ENCODE results near the gene NFKBIZ. TPM values are rescaled to one million over a fixed set of nuclear protein-coding genes. Genes with fewer than 3 reads are reported as not detected.

NFKBIZ gene
- total and polyA plus RNA-seq, 2 donors: 7.7 to 13.7 TPM

DNA sequence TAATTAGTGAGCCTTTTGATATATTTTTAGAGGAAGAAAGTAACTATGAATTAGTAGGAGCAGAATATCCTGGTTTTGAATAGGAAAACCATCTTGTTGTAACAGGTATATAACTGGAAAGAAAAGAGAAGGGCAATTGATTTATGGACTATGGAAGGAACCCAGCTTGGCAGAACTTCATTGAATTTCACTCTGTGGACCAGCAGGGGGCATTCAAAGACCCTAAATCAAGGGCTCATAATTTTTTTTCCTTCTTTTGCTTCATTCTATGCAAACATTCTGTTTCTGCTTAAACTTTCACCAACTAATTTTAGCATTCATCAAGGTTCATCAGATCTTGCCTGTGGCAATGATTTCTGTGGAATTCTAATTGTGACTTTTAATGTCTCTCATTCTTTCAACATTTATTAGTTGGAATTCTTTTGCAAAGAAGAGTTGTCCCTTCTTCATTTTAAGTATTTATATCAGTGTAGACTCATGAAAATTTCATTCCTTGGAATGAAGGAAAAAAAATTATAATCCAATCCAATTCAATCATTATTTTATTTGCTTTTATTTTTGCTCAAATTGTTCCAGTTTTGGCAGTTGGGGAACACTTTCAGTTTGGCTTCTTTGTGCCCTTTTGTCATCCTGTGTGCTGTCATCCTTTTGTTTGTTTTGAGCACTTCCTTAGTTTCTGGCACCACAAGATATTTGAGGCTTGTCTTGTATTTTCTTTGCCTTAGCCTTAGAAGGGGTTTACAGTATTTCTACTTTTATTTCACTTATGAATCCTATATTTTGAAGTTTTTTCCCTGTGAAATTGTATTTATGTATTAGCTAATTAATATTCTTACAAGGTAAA lies 39.9 kb upstream of the NFKBIZ start:
- no peaks in the 10 kb centered on the region for H3K27me3 ChIP-seq (ENCODE audit: control insufficient read depth in 2 of 2, insufficient read depth in 1 of 2, low read length in 1 of 2)
- H3K36me3 ChIP-seq (ENCODE audit: control insufficient read depth in 2 of 2, insufficient read depth in 2 of 2, low read length in 1 of 2): peaks cover 0 to 2% of the 10 kb centered on the region in 2 donors
- H3K9me3 ChIP-seq (ENCODE audit: control insufficient read depth in 2 of 2, insufficient read depth in 1 of 2, low read length in 1 of 2): no peaks in the 10 kb centered on the region
- peak overlapping the region in 1 of 2 donors; percentile 6 for H3K27ac ChIP-seq (ENCODE audit: low read depth in 1 of 2, low read length in 1 of 2)
- H3K4me3 ChIP-seq (ENCODE audit: low read length in 2 of 2): no peak overlapping the region
- peak in 3 of 9 donors; percentile 16 to 64 (median 49) for DNase-seq (ENCODE audit: low read depth in 6 of 9, low spot score in 9 of 9)
- H3K4me1 ChIP-seq (ENCODE audit: control insufficient read depth in 2 of 2, insufficient read depth in 2 of 2, low read length in 2 of 2): peaks cover 0 to 4% of the 10 kb centered on the region in 2 donors

DNA sequence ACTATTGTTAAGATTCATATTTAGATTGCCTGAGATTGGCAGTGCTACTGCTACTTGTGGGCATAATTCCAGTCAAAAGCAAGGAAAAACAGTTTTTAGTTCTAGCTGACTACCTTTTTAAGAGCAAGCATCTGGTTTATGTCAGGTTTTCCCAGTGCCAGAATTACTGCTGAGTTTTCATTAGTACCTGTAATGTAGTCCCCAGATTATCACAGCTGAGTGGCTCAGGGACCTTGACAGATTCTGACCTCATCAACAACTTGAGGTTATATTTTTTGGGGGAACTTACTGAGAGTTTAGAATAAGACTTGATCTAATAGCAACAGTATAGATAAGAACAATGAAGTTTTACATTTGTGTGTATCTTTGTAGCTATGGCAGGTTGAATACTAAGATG lies 39.3 kb upstream of the NFKBIZ start:
- no peak for DNase-seq (ENCODE audit: low read depth in 6 of 9, low spot score in 9 of 9)

DNA sequence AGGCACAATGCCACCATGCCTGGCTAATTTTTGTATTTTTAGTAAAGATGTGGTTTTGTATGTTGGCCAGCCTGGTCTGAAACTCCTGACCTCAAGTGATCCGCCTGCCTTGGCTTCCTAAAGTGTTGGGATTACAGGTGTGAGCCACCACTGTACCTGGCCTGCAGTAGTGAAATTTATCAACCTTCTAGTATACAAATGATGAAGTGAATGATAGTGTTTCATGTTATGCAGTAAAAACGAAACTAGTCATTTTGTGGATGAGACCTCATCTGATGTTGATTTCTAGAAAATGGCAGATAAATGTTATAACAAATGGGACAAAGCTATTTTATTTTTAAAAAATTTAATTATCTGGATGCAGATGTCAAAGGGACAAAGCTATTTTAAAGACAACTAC lies 37.4 kb upstream of the NFKBIZ start:
- H3K4me3 ChIP-seq (ENCODE audit: low read length in 2 of 2): no peak overlapping the region
- H3K27me3 ChIP-seq (ENCODE audit: control insufficient read depth in 2 of 2, insufficient read depth in 1 of 2, low read length in 1 of 2): no peaks in the 10 kb centered on the region
- WGBS: 97% methylated on average over 2 of the region's 2 CpGs
- peaks cover 0 to 4% of the 10 kb centered on the region in 2 donors for H3K4me1 ChIP-seq (ENCODE audit: control insufficient read depth in 2 of 2, insufficient read depth in 2 of 2, low read length in 2 of 2)
- H3K9me3 ChIP-seq (ENCODE audit: control insufficient read depth in 2 of 2, insufficient read depth in 1 of 2, low read length in 1 of 2): no peaks in the 10 kb centered on the region
- H3K36me3 ChIP-seq (ENCODE audit: control insufficient read depth in 2 of 2, insufficient read depth in 2 of 2, low read length in 1 of 2): peaks cover 1 to 7% of the 10 kb centered on the region in 2 donors
- no peak overlapping the region for H3K27ac ChIP-seq (ENCODE audit: low read depth in 1 of 2, low read length in 1 of 2)
- DNase-seq (ENCODE audit: low read depth in 6 of 9, low spot score in 9 of 9): no peak

More for the DNA sequence above, 39.3 kb upstream of the NFKBIZ start:
- peaks cover 0 to 4% of the 10 kb centered on the region in 2 donors for H3K4me1 ChIP-seq (ENCODE audit: control insufficient read depth in 2 of 2, insufficient read depth in 2 of 2, low read length in 2 of 2)
- H3K27ac ChIP-seq (ENCODE audit: low read depth in 1 of 2, low read length in 1 of 2): peak overlapping the region in 1 of 2 donors; percentile 48
- no peak overlapping the region for H3K4me3 ChIP-seq (ENCODE audit: low read length in 2 of 2)
- H3K9me3 ChIP-seq (ENCODE audit: control insufficient read depth in 2 of 2, insufficient read depth in 1 of 2, low read length in 1 of 2): no peaks in the 10 kb centered on the region
- H3K36me3 ChIP-seq (ENCODE audit: control insufficient read depth in 2 of 2, insufficient read depth in 2 of 2, low read length in 1 of 2): peaks cover 0 to 2% of the 10 kb centered on the region in 2 donors
- H3K27me3 ChIP-seq (ENCODE audit: control insufficient read depth in 2 of 2, insufficient read depth in 1 of 2, low read length in 1 of 2): no peaks in the 10 kb centered on the region

DNA sequence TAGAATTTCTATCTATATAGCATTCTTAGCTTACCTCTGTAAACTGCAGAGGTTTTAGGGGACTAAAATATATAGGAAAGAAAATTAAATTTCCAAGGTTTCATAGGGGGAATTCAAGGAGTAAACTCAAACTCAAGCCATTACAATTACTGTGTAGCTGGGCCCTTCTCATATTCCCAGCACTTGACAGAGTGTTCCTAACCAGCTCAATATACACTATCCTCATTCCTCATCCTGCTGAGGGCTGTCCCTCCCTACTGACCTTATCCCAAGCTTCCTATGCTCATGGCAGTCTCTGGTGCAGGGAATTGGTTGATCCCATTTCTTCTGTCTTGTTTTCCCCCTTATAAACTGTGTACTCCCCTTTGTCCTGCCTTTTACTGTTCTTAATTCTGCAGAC lies 36.4 kb upstream of the NFKBIZ start:
- H3K4me3 ChIP-seq (ENCODE audit: low read length in 2 of 2): no peak overlapping the region
- no peak overlapping the region for H3K27ac ChIP-seq (ENCODE audit: low read depth in 1 of 2, low read length in 1 of 2)
- peaks cover 0 to 4% of the 10 kb centered on the region in 2 donors for H3K4me1 ChIP-seq (ENCODE audit: control insufficient read depth in 2 of 2, insufficient read depth in 2 of 2, low read length in 2 of 2)
- no peak for DNase-seq (ENCODE audit: low read depth in 6 of 9, low spot score in 9 of 9)
- no peaks in the 10 kb centered on the region for H3K27me3 ChIP-seq (ENCODE audit: control insufficient read depth in 2 of 2, insufficient read depth in 1 of 2, low read length in 1 of 2)
- H3K36me3 ChIP-seq (ENCODE audit: control insufficient read depth in 2 of 2, insufficient read depth in 2 of 2, low read length in 1 of 2): peaks cover 8 to 17% of the 10 kb centered on the region in 2 donors
- no peaks in the 10 kb centered on the region for H3K9me3 ChIP-seq (ENCODE audit: control insufficient read depth in 2 of 2, insufficient read depth in 1 of 2, low read length in 1 of 2)

DNA sequence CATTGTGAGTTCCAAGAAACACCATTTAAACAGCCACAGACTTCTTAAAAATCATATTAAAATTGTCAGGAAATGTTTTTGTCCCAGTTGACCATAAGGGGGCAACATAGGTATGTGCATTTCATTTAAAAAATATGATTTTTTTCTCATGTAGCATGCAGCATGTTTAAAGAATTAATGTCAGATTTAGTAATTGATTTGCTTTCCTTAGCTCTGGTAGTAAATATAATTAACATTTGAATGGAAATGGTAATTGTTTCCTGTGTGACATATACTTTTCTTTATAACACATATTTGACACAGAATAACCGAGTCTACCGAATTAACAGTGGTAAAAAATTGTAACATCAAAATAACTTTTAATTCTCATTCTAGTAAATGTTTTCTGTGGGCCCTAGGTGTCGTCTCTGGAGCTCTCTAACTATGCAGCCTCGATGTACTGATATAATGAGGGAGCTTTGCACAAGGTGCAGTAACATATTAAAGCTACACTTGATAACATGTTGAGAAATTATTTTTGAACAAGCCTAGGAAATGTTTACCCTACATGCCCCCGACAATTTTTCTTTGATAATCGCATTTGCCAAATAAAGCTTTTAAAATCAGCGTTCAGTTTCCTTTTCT lies 35.4 kb upstream of the NFKBIZ start:
- H3K4me3 ChIP-seq (ENCODE audit: low read length in 2 of 2): no peak overlapping the region
- no peaks in the 10 kb centered on the region for H3K27me3 ChIP-seq (ENCODE audit: control insufficient read depth in 2 of 2, insufficient read depth in 1 of 2, low read length in 1 of 2)
- no peak for DNase-seq (ENCODE audit: low read depth in 6 of 9, low spot score in 9 of 9)
- H3K36me3 ChIP-seq (ENCODE audit: control insufficient read depth in 2 of 2, insufficient read depth in 2 of 2, low read length in 1 of 2): peaks cover 8 to 19% of the 10 kb centered on the region in 2 donors
- WGBS: 87% methylated on average over 7 of the region's 7 CpGs
- H3K27ac ChIP-seq (ENCODE audit: low read depth in 1 of 2, low read length in 1 of 2): no peak overlapping the region
- peaks cover 0 to 4% of the 10 kb centered on the region in 2 donors for H3K4me1 ChIP-seq (ENCODE audit: control insufficient read depth in 2 of 2, insufficient read depth in 2 of 2, low read length in 2 of 2)
- H3K9me3 ChIP-seq (ENCODE audit: control insufficient read depth in 2 of 2, insufficient read depth in 1 of 2, low read length in 1 of 2): no peaks in the 10 kb centered on the region

DNA sequence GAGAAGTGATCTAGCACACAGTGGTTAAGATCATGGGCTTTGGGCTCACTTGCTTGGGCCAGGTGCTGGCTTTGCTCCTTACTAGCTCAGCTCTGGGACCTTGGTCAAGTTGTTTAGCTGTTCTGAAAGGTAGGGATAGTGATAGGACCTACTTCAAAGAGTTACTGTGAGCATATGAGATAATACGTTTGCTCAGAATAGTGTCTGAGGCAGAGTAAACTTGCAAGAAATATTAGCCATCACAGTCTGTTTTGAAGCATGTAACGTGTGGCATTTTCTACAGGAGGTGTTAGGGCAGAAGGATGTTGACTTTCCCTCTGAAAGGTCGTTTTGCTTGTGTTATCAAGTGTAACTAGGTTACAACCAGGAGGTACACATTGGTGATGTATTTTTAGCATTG lies 34.5 kb upstream of the NFKBIZ start:
- no peaks in the 10 kb centered on the region for H3K9me3 ChIP-seq (ENCODE audit: control insufficient read depth in 2 of 2, insufficient read depth in 1 of 2, low read length in 1 of 2)
- no peak overlapping the region for H3K4me3 ChIP-seq (ENCODE audit: low read length in 2 of 2)
- peaks cover 0 to 4% of the 10 kb centered on the region in 2 donors for H3K4me1 ChIP-seq (ENCODE audit: control insufficient read depth in 2 of 2, insufficient read depth in 2 of 2, low read length in 2 of 2)
- peaks cover 8 to 25% of the 10 kb centered on the region in 2 donors for H3K36me3 ChIP-seq (ENCODE audit: control insufficient read depth in 2 of 2, insufficient read depth in 2 of 2, low read length in 1 of 2)
- 90% methylated on average over 3 of the region's 3 CpGs for WGBS
- H3K27ac ChIP-seq (ENCODE audit: low read depth in 1 of 2, low read length in 1 of 2): no peak overlapping the region
- H3K27me3 ChIP-seq (ENCODE audit: control insufficient read depth in 2 of 2, insufficient read depth in 1 of 2, low read length in 1 of 2): no peaks in the 10 kb centered on the region
- no peak for DNase-seq (ENCODE audit: low read depth in 6 of 9, low spot score in 9 of 9)

DNA sequence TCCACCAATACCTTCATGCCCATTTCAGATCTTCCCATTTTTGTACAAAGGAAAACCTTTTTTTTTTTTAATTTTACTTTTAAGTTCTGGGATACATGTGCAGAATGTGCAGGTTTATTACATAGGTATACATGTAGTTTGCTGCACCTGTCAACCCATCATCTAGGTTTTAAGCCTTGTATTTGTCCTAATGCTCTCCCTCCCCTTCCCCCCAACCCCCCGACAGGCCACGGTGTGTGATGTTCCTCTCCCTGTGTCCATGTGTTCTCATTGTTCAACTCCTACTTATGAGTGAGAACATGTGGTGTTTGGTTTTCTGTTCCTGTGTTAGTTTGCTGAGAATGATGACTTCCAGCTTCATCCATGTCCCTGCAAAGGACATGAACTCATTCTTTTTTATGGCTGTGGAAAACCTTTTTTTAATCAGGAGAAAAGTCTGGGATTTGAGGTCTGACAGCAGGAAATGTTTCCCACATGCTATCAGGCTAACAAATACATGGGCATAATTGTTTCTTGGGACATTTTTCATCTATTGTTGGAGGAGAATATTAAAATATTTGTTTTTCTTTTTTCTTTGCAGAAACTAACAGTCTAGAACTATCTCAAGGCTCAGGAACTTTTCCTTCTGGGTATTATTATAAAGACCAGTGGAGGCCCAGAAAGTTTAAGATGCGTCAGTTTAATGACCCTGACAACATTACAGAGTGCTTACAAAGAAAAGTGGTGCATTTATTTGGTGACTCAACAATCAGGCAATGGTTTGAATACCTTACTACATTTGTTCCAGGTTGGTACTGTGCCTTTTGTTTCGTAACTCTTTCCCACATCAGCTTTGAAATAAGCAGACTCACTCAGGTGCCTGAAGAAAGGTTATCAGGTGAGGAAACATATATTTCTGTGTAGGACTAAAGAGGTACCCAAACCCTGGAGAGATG lies 32.8 kb upstream of the NFKBIZ start:
- no peaks in the 10 kb centered on the region for H3K4me1 ChIP-seq (ENCODE audit: control insufficient read depth in 2 of 2, insufficient read depth in 2 of 2, low read length in 2 of 2)
- no peaks in the 10 kb centered on the region for H3K9me3 ChIP-seq (ENCODE audit: control insufficient read depth in 2 of 2, insufficient read depth in 1 of 2, low read length in 1 of 2)
- DNase-seq (ENCODE audit: low read depth in 6 of 9, low spot score in 9 of 9): no peak
- WGBS: 95% methylated on average over 4 of the region's 4 CpGs
- H3K27ac ChIP-seq (ENCODE audit: low read depth in 1 of 2, low read length in 1 of 2): no peak overlapping the region
- H3K27me3 ChIP-seq (ENCODE audit: control insufficient read depth in 2 of 2, insufficient read depth in 1 of 2, low read length in 1 of 2): no peaks in the 10 kb centered on the region
- H3K36me3 ChIP-seq (ENCODE audit: control insufficient read depth in 2 of 2, insufficient read depth in 2 of 2, low read length in 1 of 2): peaks cover 10 to 29% of the 10 kb centered on the region in 2 donors
- H3K4me3 ChIP-seq (ENCODE audit: low read length in 2 of 2): no peak overlapping the region

DNA sequence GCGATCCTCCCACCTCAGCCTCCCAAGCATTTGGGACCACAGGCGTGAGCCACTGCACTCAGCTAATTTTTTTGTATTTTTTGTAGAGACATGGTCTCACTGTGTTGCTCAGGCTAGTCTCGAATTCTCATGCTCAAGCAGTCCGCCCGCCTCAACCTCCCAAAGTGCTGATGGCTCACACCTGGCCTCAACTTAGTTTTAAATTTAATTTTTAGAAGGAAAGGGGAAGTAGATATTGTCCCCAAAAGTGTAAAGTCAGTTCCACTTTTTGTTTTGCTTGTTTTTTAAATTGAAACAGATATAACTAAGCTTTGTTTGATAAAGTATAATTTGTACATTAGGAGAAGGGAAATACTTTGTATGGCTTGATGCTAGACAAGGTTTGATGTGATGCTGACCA lies 31.3 kb upstream of the NFKBIZ start:
- no peaks in the 10 kb centered on the region for H3K9me3 ChIP-seq (ENCODE audit: control insufficient read depth in 2 of 2, insufficient read depth in 1 of 2, low read length in 1 of 2)
- H3K27me3 ChIP-seq (ENCODE audit: control insufficient read depth in 2 of 2, insufficient read depth in 1 of 2, low read length in 1 of 2): no peaks in the 10 kb centered on the region
- no peaks in the 10 kb centered on the region for H3K4me1 ChIP-seq (ENCODE audit: control insufficient read depth in 2 of 2, insufficient read depth in 2 of 2, low read length in 2 of 2)
- no peak overlapping the region for H3K4me3 ChIP-seq (ENCODE audit: low read length in 2 of 2)
- 90% methylated on average over 5 of the region's 5 CpGs for WGBS
- H3K27ac ChIP-seq (ENCODE audit: low read depth in 1 of 2, low read length in 1 of 2): no peak overlapping the region
- H3K36me3 ChIP-seq (ENCODE audit: control insufficient read depth in 2 of 2, insufficient read depth in 2 of 2, low read length in 1 of 2): peaks cover 14 to 36% of the 10 kb centered on the region in 2 donors
- no peak for DNase-seq (ENCODE audit: low read depth in 6 of 9, low spot score in 9 of 9)

Data from thymus (tissue), 11 donors.